GM20431 (cell line): Measurements from ENCODE around the gene TWIST2.

Experiments used
- in situ Hi-C: fragments of 300-500 bp; cut with MseI, MboI; formaldehyde crosslinking; loops from one replicate; pipeline ENCODE4 v1.15.0; 2020; ENCODE audit warnings: low sequenced_read_pairs; ENCODE audit not compliant: unreplicated experiment

TWIST2 gene

GRCh38 chr2:238869293-238870124, 21.6 kb downstream of the TWIST2 start:
- in situ Hi-C loops, result no loop called here

GRCh38 chr2:238870261-238870660, 22.4 kb downstream of the TWIST2 start:
- in situ Hi-C loops, result no loop called here

GRCh38 chr2:238872026-238872425, 24.1 kb downstream of the TWIST2 start:
- in situ Hi-C loops, result no loop called here

GRCh38 chr2:238872628-238873380, 24.9 kb downstream of the TWIST2 start:
- in situ Hi-C loops, result no loop called here

GRCh38 chr2:238873381-238873801, 25.5 kb downstream of the TWIST2 start:
- in situ Hi-C loops, result no loop called here

GRCh38 chr2:238873841-238874240, 26.0 kb downstream of the TWIST2 start:
- in situ Hi-C loops, result no loop called here

GRCh38 chr2:238874330-238875050, 26.6 kb downstream of the TWIST2 start:
- in situ Hi-C loops, result no loop called here

- in situ Hi-C loops, result no loop called here
Observed at GRCh38 chr2:238875101-238875470, 27.2 kb downstream of the TWIST2 start.

GRCh38 chr2:238875471-238876231, 27.8 kb downstream of the TWIST2 start:
- in situ Hi-C loops, result no loop called here

GRCh38 chr2:238876232-238876630, 28.3 kb downstream of the TWIST2 start:
- in situ Hi-C loops, result no loop called here

GRCh38 chr2:238878051-238878735, 30.3 kb downstream of the TWIST2 start:
- in situ Hi-C loops, result no loop called here

- in situ Hi-C loops, result no loop called here
Observed at GRCh38 chr2:238879043-238879442, 31.2 kb downstream of the TWIST2 start.

- in situ Hi-C loops, result no loop called here
Observed at GRCh38 chr2:238879621-238880377, 31.9 kb downstream of the TWIST2 start.

- in situ Hi-C loops, result no loop called here
Observed at GRCh38 chr2:238881353-238882081, 33.6 kb downstream of the TWIST2 start.

GRCh38 chr2:238882082-238882755, 34.3 kb downstream of the TWIST2 start:
- in situ Hi-C loops, result no loop called here

- in situ Hi-C loops, result no loop called here
Observed at GRCh38 chr2:238883421-238883901, 35.6 kb downstream of the TWIST2 start.

GRCh38 chr2:238884122-238884811, 36.4 kb downstream of the TWIST2 start:
- in situ Hi-C loops, result no loop called here
